HG02678 (cell line): ENCODE results near the gene SLC44A2.

Source experiments
- ATAC-seq: cut with Tn5 transposase; IDR thresholded peaks from one replicate; pipeline ENCODE4 v1.9.1; 2021; ENCODE audit warnings: mild to moderate bottlenecking, moderate library complexity; ENCODE audit not compliant: unreplicated experiment

The SLC44A2 gene

DNA sequence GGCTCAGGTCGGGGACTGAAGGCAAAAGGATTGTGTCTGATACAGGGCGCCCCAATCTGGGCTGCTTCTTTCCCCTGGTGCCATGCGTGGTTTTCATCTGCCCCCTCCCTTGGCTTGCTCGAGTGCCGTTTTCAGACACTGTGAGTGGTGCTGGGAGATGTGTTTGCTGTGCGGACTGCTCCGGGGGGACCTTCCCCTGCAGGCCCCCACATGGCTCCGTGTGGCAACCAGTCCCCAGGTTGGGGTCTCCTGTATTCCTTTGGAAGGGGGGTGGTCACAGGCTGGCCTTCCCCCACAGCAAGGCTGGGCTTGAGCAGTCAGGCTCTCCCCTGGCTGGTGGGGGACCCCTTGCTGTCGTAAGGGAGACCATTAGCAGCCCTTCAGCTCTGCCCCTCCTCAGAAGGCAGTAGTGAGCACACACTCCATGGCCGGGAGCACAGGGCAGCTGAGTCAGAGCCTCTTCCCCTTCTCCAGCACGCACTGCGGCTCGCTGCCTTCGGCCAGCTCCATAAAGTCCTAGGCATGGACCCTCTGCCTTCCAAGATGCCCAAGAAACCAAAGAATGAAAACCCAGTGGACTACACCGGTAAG, 55.3 kb downstream of the SLC44A2 start:
- no peak for ATAC-seq

GRCh38 chr19:10681658-10682057, 56.3 kb downstream of the SLC44A2 start:
- ATAC-seq: no peak

DNA sequence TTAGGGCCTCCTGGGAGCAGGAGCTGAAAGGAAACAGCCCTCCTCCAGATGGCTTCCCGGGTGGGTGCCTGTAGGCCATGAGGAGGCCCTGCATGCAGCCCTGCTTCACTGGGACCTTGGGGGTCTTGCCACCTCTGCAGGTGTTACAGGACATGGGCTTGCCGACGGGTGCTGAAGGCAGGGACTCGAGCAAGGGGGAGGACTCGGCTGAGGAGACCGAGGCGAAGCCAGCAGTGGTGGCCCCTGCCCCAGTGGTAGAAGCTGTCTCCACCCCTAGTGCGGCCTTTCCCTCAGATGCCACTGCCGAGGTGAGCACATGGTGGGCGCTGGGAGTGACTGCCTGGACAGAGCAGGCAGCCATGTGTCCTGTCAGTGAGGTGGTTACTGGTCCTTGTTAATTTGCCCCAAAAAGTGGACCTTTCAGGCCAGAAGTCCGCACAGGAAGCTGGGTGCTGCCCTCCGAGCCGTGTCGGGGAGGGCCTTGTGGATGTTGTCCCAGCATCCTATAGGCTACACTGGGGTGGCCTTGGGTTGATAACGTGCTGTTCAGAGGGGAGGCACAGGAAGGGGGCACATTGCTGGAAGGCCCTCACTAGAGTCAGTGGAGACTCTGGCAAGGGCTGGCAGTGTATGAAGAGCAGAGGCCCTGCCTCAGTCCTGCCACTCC, 57.2 kb downstream of the SLC44A2 start:
- no peak for ATAC-seq

- no peak for ATAC-seq
Observed at GRCh38 chr19:10683064-10683426, 57.7 kb downstream of the SLC44A2 start.

GRCh38 chr19:10683582-10683981, 58.2 kb downstream of the SLC44A2 start:
- no peak for ATAC-seq

DNA sequence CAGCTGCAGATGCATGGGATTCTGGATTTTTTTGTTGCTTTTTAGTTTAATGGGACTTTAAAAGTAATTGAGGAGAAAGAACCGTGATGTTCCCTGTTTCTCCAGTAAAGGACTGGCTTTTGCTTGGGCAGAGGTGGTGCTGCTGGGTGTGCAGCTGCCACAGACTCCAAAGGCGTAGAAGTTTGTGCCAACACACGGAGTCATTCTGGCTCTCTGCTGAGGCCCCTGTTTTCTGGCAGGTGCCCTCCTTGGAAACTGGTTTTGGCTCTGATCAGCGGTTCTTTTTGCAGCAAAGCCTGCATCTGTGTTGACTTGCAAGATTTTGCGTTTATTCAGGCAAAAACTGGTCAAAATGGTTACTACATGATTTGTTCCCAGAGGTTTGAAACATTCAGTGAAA, 59.9 kb downstream of the SLC44A2 start:
- ATAC-seq: no peak

GRCh38 chr19:10686193-10686592, 60.8 kb downstream of the SLC44A2 start:
- ATAC-seq: no peak

DNA sequence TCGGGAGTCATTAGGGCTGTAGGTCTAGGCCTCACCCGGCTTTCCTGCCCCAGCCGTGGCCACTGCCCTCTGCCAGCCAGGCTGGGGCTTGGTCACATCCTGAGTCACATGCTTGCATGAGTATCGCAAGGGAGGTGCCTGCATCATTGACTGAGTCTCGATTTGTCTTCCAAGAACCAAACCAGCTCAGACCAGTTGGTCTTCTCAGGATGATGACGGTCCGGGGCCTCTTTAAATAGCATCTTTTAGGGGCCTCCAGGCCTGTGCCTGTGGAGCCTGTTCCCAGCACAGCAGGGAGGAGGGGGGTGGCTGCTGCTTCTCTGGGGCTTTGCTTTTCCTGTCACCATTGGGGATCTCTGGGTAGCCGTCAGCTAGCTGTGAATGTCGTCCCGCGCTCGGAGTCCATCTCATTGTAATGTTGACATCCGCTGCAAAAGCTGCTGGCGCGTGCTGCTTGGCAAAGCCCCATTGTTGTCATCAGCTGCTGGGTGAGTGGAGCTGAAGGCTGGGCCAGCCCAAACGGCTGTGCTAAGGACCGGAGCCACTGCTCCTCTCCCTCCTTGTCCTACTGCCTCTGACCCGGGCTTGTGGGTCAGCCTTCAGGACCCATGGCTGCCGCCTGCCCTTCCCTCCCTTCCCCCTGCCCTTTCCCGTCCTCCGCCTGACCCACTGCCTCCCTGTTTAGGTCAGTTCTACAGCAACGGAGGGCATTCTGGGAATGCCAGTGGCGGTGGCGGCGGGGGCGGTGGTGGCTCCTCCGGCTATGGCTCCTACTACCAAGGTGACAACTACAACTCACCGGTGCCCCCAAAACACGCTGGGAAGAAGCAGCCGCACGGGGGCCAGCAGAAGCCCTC, 61.5 kb downstream of the SLC44A2 start:
- ATAC-seq: no peak

- ATAC-seq: no peak
Observed at GRCh38 chr19:10687518-10688288, 62.4 kb downstream of the SLC44A2 start.

DNA sequence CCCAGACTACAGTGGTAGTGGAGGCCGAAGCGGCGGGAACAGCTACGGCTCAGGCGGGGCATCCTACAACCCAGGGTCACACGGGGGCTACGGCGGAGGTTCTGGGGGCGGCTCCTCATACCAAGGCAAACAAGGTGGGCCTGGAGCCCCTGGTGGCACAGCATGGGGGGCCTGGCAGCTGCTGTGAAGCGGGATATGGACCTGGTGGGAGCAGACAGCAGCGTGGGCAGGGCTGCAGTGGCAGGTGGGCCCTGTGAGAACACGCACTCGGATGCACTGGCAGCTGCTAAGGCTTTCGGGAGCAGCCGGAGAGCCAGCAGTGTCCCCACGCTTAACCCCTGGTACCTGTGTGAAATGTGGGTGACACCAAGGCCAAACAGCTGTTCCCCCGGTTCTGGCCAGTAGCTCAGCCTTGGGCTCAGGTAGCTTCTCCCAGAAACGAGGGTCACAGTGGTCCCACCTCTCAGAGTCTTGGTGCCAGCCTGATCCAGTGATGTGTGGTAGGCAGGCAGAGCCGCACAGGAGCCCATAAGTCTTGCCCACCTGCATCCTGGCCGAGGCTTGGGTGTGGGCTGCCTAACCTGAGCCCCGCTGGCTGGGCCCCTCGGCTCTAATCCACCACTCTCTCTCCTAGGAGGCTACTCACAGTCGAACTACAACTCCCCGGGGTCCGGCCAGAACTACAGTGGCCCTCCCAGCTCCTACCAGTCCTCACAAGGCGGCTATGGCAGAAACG, 63.4 kb downstream of the SLC44A2 start:
- no peak for ATAC-seq

GRCh38 chr19:10690341-10690781, 65.0 kb downstream of the SLC44A2 start:
- no peak for ATAC-seq

- no peak for ATAC-seq
Observed at GRCh38 chr19:10691178-10691881, 66.0 kb downstream of the SLC44A2 start.

DNA sequence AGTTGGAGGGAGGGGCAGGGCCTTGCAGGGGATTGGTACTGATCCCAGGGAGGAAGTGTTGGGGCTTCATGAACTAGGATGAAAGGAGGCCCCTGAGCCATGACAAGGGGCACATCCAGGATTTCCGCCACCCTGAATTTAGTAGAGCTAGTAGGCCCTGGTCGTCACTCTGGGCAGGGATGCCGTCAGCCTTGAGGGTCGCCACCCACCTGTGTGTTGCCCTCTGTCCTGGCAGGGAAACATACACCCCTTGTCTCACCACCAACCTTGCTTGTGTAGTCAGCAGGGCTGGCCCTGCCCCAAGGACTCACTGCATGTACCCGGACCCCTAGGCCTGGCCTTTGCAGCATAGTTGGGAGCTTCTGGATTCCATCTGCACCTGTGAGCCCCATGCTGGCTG, 66.5 kb downstream of the SLC44A2 start:
- no peak for ATAC-seq

DNA sequence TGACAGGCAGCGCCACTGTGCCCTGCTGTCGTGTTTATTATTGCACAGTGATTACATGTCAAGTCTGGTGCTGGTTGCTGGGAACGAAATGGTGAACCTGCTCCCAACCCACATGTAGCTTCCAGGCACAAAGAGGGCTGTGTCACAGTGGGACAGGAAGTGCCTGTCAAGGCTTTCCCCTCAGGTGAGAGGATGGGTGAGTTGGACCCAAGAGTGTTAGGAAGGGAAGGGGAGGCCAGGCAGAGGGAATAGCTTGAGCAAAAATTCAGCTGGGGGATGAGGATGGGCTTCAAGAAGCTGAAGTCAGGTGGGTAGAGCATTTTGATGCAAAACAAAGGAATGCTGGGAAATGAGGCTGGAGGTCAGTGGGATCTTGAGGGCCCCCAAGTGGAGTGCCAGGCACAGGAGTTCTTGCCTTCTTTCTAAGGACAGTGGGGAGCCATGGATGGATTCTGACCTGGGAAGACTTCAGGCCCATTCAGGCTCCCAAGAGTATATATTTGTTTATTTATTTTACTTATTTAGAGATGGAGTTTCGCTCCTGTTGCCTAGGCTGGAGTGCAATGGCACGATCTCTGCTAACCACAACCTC, 67.4 kb downstream of the SLC44A2 start:
- ATAC-seq: no peak
